Left kidney (tissue), 2 donors: ENCODE measurements around the gene ZMIZ1. TPM values are rescaled to one million over a fixed set of nuclear protein-coding genes. Genes with fewer than 3 reads are reported as not detected.

Experiments used
- DNase-seq: peaks from one replicate; pipeline ENCODE4 v3.0.0-alpha.2; 2013
- polyA plus RNA-seq: library from polyadenylated mRNA; unstranded; fragments of 120-200 nt; gene quantifications from one replicate; pipeline ENCODE4 v1.2.1, GENCODE V29; 2013; ENCODE audit not compliant: insufficient read length

ZMIZ1 gene
- polyA plus RNA-seq, 1 donor = 70.2 TPM

GRCh38 chr10:79232864-79233263, 164.1 kb downstream of the ZMIZ1 start:
- no peak for DNase-seq

DNA sequence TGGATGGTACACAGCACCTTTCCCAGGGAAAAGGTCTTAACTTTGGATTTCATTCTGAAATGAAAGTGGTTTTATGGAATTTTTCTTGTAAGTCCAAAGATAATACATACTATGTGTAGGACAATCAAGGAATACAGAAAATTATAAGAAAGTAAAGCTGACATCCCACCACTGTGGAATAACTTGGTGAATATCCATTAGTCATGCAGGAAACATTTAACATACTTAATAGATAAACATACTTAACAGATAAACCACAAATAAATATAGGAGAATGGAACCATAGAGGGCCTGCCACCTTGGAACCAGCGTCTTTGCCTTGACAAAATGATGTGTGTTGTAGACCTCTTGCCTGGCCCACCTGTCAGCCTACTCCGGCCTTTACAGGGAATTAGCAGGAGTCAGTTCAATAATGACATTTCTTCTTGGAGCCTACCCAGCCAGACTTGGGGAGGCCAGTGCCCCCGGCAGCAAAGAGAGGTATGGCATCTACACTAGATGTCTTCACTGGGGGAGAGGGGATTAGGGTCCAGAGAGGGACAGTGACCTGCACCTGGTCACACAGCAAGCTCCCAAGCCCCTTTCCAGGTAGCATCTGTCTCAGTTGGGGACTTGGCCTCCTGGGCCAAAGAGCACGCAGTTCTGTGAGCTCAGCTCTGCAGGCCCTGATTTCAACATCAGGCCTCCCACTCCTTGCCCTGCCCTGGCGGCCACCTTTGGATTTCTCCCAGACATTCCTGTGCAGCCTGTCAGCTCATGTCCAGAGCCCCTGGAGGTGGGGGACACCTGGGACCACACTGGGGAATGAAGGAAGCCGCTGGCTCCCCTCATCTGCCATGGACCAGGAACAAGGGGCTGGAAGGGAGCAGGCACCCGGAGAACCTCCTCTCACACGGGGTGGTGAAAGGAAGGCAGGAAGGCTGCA, 165.9 kb downstream of the ZMIZ1 start:
- DNase-seq = no peak

GRCh38 chr10:79235765-79236432, 167.1 kb downstream of the ZMIZ1 start:
- DNase-seq = no peak

- DNase-seq = no peak
Measured at GRCh38 chr10:79236433-79236765, 167.6 kb downstream of the ZMIZ1 start.

DNA sequence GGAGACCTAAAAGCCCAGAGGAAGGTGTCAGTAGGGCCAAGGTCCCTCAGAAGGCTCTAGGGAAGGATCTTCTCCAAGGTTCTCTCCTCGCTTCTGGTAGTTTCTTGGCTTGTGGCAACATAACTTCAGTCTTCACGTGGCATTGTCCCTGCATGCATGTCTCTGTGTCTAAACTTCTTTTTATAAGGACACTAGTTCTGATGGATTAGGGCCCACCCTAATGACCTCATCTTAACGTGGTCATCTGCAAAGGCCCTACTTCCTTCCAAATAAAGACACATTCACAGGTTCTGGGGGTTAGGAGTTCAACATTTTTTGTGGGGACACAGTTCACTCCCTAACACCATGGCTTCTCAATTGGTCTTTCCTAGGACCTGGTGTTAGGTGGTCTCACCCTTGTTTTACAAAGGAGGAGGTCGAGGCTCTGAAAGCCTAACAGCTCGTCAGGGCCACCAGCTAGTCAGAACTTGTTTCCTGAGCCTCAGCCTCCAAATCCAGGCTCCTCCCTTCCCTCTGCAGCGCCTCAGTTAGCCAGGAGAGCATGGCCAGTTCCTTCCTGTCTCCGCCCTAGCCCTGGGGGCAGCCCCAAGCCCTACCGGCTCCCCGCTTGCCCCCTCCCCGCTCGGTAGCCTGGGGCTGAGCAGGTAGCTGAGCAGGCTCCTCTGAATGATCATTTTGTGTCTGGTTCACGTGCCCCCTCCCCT, 168.8 kb downstream of the ZMIZ1 start:
- DNase-seq = no peak

DNA sequence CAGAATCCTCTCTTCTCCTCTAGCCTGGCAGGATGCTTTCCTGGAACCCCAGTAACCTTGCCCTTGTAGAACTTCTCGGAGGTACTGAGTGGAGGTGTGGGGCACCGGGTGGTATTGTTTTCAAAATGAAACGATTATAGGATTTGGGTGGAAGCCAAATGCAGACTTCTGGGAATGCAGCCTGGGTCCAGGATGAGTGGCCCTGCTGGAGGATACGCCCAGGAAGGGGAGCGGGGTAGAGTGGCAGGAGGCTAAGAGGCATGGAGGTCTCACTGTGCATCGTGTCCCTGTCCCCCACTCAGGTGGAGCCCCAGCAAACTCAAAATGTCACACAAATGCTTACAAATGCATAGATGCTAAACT, 169.4 kb downstream of the ZMIZ1 start:
- DNase-seq = no peak

DNA sequence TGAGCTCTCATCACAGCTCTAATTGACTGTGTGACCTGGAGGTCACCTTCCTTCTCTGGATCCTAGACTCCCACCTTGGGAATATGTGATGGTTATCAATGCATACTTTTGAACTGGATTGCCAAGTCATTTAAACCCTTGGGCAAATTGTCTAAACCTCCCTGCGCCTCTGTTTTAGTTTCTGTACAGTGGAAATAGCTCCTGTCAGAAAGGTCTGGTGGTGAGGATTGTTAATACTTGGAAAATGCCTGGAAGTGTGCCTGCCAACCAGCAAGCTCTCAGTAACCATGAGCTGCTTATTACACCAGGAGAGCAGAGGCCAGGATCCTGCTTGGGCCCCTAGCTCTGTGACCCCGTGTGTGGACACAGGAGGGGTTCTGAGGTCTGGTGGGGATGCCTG, 169.8 kb downstream of the ZMIZ1 start:
- DNase-seq = no peak

GRCh38 chr10:79239275-79239779, 170.6 kb downstream of the ZMIZ1 start:
- DNase-seq = no peak

DNA sequence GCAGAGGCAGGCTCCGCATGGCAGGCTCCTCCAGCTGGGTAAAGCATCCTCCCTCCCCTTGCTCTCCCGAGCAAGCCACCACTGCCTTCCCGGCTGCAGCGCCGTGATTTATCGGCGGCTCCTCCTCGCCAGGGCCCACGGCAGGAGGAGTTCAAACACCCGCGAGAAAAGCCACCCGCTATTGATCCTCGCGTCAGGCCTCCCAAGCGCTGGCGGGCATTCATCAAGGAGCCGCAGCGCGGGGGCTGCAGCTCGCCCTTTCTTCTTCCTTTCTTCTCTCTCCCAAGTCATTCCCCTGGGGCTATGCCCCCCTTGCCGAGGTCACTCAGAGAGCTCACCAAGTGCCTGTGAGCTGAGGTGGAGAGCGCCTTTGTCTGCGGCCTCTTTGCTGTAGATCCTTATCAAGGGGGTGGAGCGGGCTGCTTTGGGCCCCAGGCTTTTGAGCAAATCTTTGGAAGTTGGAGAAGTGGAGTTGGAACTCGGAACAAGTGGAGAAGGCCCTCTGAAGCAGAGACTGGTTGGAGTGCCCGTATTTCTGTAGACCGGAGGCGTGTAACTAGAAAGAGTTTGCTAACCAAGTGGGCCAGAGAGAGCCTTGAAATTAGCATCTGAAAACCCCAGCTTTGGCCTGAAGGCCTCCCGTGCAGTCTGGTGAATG, 171.3 kb downstream of the ZMIZ1 start:
- DNase-seq = no peak

DNA sequence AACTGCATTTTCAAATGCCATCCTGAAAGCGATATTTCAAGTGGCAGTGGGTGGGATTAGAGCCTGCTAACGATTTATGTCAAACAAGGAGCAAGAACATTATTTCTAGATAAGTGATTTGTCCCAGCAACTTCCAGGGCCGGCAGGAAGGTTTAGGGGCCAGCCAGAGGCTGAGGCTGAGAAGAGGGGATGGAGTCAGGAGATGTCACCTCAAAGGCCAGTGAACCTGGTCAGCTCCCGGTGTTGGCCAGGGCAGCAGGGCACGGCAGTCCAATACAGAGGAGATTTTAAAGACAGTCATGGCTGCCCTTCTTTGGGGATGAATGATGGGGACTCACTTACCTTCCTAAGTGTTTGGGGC, 172.8 kb downstream of the ZMIZ1 start:
- DNase-seq = no peak

DNA sequence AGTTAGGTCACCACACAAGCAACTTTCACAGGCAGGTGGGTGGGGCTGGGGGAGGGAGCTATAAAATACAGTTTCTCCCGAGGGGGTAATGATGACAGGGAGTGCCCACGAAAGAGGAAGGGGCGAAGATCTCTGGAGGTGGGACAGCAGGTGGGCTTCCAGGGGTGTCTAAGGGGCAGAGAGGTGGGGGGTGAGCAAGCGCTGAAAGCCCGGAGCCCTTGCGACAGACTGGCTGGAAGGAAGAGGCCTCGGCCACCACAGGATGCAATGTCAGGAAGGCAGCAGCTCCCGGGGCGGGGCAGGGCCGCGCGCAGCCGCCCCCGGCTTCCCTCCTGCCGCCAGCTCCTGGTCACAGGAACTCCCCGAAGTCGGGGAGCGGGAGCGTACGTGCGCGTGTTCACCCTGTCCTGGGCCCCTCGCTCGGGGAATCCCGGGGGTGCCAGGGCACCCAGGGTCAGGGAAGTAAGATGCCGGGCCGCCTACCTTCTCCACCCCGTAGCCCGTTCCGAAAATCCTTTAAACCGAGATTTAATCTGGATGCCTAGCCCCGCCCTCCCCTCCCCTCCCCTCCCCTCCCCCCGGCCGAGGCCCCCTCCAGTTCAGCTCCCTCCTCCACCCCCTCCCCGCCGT, 173.3 kb downstream of the ZMIZ1 start:
- DNase-seq = no peak

- DNase-seq = no peak
Measured at GRCh38 chr10:79242620-79243152, 173.9 kb downstream of the ZMIZ1 start.

DNA sequence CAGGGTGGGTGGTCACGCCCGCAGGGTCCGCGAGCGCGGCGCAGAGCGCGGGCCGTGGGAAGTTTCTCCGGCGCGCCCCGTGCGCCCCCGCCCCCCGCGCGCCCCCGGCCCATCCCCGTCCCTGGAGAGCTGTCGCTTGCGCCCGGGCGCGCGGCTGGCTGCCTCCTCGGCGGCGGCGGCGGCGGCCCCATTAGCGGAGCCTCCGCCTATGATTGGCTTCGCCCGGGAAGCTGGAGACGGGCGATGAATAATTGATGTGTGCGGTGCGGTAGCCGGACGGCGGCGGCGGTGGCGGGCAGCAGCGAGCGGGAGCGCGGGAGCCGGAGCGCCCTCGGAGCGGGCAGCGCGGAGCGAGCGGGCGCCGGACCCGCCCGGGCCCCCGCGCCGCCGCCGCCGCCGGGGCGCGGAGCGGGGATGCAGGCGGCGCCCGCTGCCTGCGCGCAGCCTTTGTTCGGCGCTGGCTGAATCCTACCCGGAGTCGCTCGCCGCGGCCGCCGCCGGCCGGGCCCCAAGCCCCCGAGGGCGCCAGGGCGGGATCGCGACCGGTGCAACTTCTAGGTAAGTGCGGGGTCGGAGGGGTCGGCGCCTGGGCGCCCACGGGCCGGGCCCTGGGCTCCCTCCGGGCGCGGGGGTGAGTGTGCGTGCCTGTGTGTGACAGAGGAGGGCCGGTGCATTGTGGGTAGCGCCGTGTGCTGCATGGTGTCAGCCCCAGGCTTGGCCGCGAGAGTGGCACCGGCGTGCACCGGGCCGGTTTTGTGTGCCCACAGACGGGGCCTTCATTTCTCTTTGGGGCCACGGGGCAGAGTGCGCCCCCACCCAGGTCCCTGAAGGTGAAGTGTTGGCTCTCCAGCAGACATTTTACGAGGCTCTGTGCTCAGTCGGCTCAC, 174.7 kb downstream of the ZMIZ1 start:
- DNase-seq = no peak

DNA sequence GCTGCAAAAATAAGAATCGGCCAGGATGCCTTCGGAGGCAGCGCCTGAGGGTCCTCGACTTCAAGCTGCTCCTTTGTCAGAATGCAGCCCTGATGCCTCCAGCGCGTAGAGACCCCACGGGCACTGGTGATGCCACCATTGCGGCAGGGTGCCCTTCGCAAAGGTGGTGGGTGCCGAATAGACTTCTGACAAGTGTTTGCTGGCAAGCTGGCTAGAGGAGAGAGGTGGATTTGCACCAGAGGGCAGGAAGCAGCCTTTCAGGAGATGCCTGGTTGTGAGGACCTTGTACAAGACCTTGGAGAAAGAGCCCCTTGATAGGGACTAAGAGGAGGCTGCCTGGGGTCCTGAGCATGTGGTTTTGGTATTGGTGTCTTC, 175.3 kb downstream of the ZMIZ1 start:
- no peak for DNase-seq

DNA sequence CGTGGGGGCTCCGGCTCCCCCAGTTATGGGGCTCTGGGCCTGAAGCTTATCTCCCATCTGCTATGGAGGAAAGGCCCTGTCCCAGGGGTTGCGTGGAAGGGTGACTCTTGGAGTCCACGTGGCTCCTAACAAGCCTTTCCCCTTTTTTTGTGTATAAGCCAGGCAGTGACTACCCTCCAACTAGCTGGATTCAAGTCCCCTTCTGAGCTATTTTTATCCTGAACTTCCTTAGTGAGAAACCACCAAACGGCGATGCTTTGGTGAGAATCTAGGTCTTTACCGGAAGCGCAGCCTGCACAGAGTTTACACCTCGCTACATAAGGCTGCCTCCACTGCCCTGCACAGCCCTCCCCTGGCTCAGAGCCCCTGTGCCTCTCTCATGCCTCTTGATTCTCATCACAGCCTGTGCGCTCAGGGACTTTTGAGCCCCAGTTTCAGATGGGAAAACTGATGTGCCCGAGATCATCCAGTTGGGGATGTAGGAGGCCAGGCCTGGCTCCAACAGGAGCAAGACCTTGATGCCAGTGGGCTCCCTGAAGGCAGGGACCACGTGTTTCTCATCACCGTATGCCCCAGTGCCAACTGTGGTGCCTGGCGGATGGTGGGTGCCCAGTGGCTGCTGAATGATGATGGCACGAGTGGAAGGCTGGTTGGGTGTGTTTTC, 176.2 kb downstream of the ZMIZ1 start:
- no peak for DNase-seq

GRCh38 chr10:79245539-79246208, 176.9 kb downstream of the ZMIZ1 start:
- no peak for DNase-seq

DNA sequence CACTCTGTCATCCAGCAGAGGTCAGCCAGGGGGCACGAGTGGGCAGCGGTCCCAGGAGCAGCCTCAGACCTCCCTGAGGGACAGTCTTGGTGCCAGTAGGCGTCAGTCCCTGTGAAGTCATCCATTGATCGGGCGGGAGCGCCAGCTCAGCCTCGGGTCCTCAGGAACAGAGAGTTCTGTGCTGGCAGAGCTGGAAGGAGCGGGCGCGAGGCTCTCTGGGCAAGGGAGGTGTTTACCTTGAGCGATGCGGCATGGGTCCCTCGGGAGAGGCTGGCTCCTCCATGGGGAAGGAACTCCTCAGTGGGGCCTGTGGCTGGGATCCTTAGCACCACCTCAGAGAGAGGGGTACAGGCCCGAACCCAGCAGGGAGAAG, 177.4 kb downstream of the ZMIZ1 start:
- no peak for DNase-seq

DNA sequence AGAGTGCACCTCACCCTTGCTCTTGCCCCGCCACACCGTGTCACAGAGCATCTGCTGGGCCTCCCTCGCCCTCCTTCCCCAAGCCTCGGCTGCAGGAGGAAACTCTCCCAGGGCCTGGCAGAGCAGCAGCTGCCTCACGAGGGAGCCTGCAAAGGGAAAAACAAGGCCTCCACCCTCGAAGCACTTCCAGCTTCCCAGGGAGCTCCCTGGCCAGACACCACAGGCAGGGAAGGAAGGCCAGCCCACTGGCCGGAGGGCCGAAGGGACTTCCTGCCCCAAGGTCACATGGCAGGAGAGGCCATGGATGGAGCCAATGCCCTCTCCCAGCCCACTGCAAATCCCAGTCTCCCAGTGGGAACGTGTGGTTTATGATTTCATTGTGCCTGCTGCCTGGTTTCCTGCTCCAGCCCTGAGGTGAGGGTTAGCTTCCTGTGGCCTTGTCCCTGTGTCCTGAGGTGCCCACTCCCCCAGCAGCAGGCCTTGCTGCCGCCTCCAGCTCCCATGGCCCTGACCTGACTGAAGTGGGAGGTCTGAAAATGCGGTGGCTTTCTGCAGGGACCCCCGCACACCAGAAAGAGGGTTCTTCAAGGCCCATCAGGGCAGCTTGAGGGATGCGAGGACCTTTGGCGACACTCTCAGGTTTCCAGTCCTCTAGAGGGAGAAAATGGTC, 178.0 kb downstream of the ZMIZ1 start:
- no peak for DNase-seq
